Mesodermal cell (in vitro differentiated cells): ENCODE results near the gene CACUL1.
"Not testable (repeated sequence)": the region's sequence is repeated elsewhere in the genome, so short reads cannot be mapped to it uniquely, and the experiment has no call there.

Source experiments
- H3K27ac ChIP-seq: 2 replicates; pipeline ENCODE4 v1.7.0; 2013; ENCODE audit warnings: mild to moderate bottlenecking, low read depth, low read length, moderate library complexity; ENCODE audit not compliant: severe bottlenecking
- H3K36me3 ChIP-seq: 2 replicates; pipeline ENCODE4 v1.7.1; 2013; ENCODE audit warnings: mild to moderate bottlenecking, low read length, moderate library complexity; ENCODE audit not compliant: control insufficient read depth, insufficient read depth
- H3K4me1 ChIP-seq: one replicate; pipeline ENCODE4 v1.7.1; 2013; ENCODE audit warnings: mild to moderate bottlenecking, low read length; ENCODE audit not compliant: insufficient read depth, control insufficient read depth, poor library complexity, severe bottlenecking
- H3K4me3 ChIP-seq: 2 replicates; pipeline ENCODE4 v1.7.0; 2013; ENCODE audit warnings: low read length, control low read depth, mild to moderate bottlenecking; ENCODE audit not compliant: insufficient read depth, poor library complexity, severe bottlenecking; ENCODE audit errors: extremely low read depth
- H3K9me3 ChIP-seq: 2 replicates; pipeline ENCODE4 v1.7.1; 2013; ENCODE audit warnings: mild to moderate bottlenecking, low read length, moderate library complexity; ENCODE audit not compliant: control insufficient read depth
- WGBS, 2 experiments: methylation state at CpG; one replicate each; pipeline ENCODE4 v1.1.5; 2013; ENCODE audit warnings: missing lambda C conversion rate in 2 of 2; ENCODE audit not compliant: insufficient coverage in 2 of 2; 5-methylcytosine and 5-hydroxymethylcytosine counted together

CACUL1 gene

GRCh38 chr10:118687472-118687871, 67.3 kb downstream of the CACUL1 start:
- Histone ChIP-seq H3K27ac (no peak overlapping the region), H3K4me3 (no peak overlapping the region), H3K9me3 (no peaks in the 10 kb centered on the region), H3K4me1 (no peaks in the 10 kb centered on the region), H3K36me3 (peaks cover 83% of the 10 kb centered on the region)

- no peaks in the 10 kb centered on the region for H3K9me3 ChIP-seq
- no peak overlapping the region for H3K27ac ChIP-seq
- H3K4me3 ChIP-seq, result no peak overlapping the region
- peaks cover 63% of the 10 kb centered on the region for H3K36me3 ChIP-seq
- 94 to 98% methylated on average over 6 of the region's 6 CpGs for WGBS, 2 experiments
- no peaks in the 10 kb centered on the region for H3K4me1 ChIP-seq
Measured at GRCh38 chr10:118682533-118682932, 72.2 kb downstream of the CACUL1 start.

DNA sequence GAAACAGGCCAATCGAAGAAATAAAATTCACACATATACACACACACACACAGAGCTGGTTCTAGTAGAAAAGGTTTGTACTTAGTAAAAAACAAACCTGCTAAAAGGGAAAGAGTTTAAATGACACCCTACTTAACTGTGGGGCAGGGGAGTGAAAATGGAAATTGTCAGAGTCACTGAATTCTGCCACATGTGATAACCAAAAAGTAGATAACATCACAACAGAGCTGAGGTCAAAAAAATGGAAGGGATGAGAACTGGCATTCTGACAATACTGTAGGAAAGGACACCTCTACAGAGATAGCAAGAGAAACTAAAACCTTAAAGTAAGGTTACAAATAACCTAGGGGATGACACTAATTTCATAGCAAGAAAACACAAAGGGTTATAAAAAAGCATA, 74.6 kb downstream of the CACUL1 start:
- no peaks in the 10 kb centered on the region for H3K9me3 ChIP-seq
- peaks cover 47% of the 10 kb centered on the region for H3K36me3 ChIP-seq
- H3K4me3 ChIP-seq, result no peak overlapping the region
- no peaks in the 10 kb centered on the region for H3K4me1 ChIP-seq
- WGBS, 2 experiments, result no CpG with 5 or more reads among the region's 1 CpG
- H3K27ac ChIP-seq, result no peak overlapping the region

DNA sequence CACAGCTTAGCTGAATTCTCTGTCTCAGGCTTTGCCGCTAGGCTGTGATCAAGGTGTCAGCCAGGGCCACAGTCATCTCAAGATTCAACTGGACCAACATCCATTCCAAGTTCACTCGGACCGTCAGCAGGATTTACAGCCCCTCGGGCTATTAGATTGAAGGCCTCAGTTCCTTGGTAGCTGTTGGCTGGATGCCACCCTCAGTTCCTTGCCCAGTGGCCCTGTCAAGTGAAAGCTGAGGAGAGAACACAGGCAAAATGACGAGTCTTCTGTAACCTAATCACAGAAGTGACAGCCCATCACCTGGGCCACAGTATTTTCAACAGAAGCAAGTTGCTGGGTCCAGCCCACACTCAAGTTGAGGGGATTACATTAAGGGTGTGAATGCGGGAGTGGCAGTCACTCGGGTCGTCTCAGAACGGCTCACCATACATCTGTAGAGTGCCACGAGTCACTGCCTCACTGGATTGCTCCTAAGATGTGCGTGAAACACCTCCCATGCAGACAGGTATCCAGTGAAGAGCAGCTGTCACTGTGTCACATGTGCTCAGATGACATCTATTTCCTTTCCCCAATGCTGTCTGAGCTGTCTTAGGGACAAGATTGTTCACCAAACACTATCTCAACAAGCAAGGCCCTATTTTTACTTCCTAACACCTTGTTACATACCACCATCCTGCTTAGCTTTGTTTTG, 80.4 kb downstream of the CACUL1 start:
- 97 to 98% methylated on average over 9 to 10 of the region's 11 CpGs for WGBS, 2 experiments
- H3K4me1 ChIP-seq, result no peaks in the 10 kb centered on the region
- no peak overlapping the region for H3K27ac ChIP-seq
- no peaks in the 10 kb centered on the region for H3K9me3 ChIP-seq
- no peak overlapping the region for H3K4me3 ChIP-seq
- peaks cover 31% of the 10 kb centered on the region for H3K36me3 ChIP-seq

DNA sequence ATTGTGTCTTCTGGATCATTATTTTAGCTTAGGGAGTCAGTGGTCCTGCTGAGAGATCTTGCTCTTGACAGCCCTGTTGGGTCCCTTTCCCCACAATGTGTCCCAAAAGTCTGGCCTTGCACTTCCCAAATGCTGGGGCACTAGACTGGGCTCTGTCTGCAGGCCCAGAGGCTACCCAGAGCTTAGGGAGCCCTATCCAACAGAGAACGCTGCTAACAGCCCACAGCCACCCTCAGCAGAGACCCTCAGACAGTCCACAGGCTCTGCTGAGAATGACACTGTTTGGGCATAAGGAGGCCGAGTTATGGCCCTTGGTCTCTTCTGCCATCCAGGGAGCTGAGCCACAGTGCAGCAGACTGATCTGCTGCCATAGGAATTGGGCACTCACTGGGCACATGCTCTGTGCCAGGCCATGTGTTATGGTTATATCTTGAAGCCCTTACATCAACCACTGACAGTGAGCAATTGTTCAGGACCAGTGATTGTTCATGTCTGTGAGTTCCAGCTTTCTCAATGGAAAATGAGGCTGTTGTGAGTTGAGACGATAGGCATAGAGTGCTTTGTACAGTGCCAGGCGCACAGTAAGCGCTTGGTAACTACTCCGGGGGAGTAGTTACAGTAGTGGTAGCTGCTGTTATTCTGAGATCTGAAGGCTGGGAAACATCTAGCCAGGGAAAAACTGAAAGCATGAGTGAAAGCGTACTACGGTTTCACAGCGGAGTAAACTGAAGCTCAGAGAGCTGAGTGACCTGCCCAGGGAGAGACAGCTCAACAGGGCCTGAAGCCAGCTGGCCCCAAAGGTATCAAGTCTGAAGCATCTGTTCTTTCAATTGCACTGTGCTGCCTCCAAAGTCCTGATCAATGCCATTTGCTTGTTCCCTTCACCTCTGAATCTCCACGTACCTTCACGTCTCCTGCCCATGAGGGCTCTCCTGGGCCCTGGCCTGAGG, 81.7 kb downstream of the CACUL1 start:
- H3K9me3 ChIP-seq, result no peaks in the 10 kb centered on the region
- no peak overlapping the region for H3K4me3 ChIP-seq
- no peaks in the 10 kb centered on the region for H3K4me1 ChIP-seq
- H3K36me3 ChIP-seq, result peaks cover 25% of the 10 kb centered on the region
- H3K27ac ChIP-seq, result no peak overlapping the region
- 99% methylated on average over 11 of the region's 11 CpGs for WGBS, 2 experiments

GRCh38 chr10:118672153-118672552, 82.6 kb downstream of the CACUL1 start:
- Histone ChIP-seq H3K9me3 (no peaks in the 10 kb centered on the region), H3K27ac (no peak overlapping the region), H3K4me1 (no peaks in the 10 kb centered on the region), H3K36me3 (peaks cover 25% of the 10 kb centered on the region), H3K4me3 (no peak overlapping the region)
- 76 to 77% methylated on average over 6 of the region's 6 CpGs for WGBS, 2 experiments

DNA sequence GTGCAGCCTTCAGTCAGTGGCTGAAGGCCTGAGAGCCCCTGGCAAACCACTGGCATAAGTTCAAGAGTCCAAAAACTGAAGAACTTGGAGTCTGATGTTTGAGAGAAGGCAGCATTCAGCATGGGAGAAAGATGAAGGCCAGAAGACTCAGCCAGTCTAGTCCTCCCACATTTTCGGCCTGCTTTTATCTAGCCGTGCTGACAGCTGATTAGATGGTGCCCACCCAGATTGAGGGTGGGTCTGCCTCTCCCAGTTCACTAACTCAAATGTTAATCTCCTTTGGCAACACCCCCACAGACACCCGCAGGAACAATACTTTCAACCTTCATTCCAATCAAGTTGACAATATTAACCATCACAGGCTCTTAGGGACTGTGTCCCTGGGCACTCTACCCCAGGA, 83.5 kb downstream of the CACUL1 start:
- H3K4me1 ChIP-seq, H3K9me3 ChIP-seq, H3K27ac ChIP-seq, H3K4me3 ChIP-seq: not testable (repeated sequence)
- H3K36me3 ChIP-seq, result peaks cover 25% of the 10 kb centered on the region
- 80 to 87% methylated on average over 3 of the region's 3 CpGs for WGBS, 2 experiments

GRCh38 chr10:118670472-118671124, 84.2 kb downstream of the CACUL1 start:
- WGBS, 2 experiments, result 87 to 90% methylated on average over 8 to 11 of the region's 11 CpGs
- Histone ChIP-seq H3K4me3 (no peak overlapping the region), H3K9me3 (no peaks in the 10 kb centered on the region), H3K27ac (no peak overlapping the region), H3K4me1 (no peaks in the 10 kb centered on the region), H3K36me3 (peaks cover 21% of the 10 kb centered on the region)

DNA sequence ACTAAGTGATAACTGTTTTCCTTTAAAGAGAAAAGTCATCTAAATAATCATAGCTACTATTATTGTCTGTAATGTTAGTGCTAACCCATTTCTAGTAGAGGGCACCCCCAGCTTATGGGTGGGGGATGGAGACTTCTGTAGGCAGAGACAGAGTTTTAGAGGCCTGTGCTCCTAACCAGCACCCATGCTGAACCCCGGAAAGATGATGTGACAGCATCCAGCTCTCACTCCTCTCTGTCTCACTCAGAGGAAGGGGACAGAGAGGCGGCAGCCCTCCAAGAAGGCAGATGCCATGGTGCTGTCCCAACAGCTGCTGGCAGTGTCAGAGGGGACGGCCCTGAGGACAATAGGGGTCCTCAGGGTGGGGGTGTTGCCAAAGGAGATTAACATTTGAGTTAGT, 84.9 kb downstream of the CACUL1 start:
- 100% methylated on average over 1 to 2 of the region's 3 CpGs for WGBS, 2 experiments
- H3K4me3 ChIP-seq, result no peak overlapping the region
- no peaks in the 10 kb centered on the region for H3K9me3 ChIP-seq
- peaks cover 14% of the 10 kb centered on the region for H3K36me3 ChIP-seq
- no peaks in the 10 kb centered on the region for H3K4me1 ChIP-seq
- no peak overlapping the region for H3K27ac ChIP-seq

DNA sequence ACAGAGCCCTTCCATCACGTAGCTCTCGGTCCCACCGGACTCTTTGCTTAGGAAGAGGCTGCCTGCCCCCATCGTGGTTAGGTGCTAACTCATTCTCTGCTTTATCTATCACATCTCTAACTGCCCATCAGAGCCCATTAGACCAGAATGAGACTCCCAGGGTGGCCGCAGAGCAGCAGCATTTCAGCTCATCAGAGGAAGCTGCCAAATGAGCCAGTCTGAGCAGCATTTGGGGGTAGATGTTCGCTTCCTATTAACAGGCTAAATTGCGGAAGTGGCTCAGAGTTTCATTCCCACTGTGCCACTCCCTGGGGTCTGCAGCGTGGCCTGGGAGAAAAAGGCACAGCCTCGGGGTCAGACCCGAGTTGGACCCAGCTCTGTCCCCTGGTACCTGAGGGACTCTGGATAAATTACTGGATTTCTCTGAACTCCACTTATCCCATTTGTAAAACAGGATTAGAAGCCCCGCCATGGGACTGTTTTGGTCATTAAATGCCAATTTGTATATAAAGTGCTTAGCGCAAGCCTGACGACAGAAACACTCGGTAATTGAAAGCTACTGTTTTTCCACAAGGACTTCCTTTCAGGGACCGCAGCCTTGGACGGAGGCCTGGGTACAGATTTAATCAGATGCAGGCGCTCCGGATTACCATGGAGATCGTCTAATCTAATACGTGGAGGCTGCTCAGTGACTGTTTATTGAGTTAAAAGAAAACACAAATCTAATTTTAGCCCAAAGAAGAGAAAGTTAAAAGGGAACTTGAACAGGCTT, 85.6 kb downstream of the CACUL1 start:
- H3K27ac ChIP-seq, result no peak overlapping the region
- no peaks in the 10 kb centered on the region for H3K4me1 ChIP-seq
- H3K4me3 ChIP-seq, result no peak overlapping the region
- H3K9me3 ChIP-seq, result no peaks in the 10 kb centered on the region
- peaks cover 11% of the 10 kb centered on the region for H3K36me3 ChIP-seq
- WGBS, 2 experiments, result 68 to 75% methylated on average over 13 to 14 of the region's 20 CpGs
